ENCODE data around the gene TAF8.

The TAF8 gene

DNA sequence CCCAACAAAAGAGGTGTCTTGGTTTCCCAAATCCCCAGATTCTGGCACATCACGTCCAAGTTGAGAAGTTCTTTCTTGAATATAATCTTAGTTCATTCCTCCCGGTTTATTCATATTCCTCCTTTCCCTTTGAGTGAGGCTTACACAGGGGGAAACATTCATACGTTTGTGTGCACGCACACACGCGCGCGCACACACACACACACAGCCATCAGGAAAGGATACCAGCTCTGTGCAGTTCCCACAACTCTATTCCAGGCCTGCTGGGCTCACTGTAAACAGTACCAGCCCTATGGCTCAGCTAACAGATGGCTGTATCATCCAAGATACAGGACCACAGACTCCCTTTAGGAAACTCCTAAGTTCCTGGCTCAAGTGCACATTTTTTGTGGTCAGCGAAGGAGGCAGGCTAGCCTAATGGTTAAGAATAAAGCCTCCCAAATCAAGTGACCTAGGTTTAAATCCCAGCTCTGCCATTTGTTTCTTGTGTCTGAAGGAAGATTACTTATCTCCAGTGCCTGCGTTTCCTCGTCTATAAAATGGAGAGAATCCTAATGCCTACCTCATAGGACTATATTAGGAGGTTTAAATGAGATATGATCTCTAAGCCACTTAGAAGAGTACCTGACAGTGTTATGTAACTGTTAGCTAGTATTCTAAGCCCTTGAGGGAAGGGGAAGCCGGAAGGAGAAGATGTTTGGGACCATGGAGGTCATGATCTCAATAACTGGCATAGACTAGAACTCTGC is 3.7 kb upstream of the TAF8 start:
- no peaks in the 10 kb centered on the region for H3K27me3 ChIP-seq (ENCODE audit: control insufficient read depth, low read length)
- peaks cover 23% of the 10 kb centered on the region for H3F3A ChIP-seq (ENCODE audit: control insufficient read depth, insufficient read depth)
- no peak for TF ChIP-seq CTCF (IDR thresholded peaks at IDR 0.05; ENCODE audit: low read depth, low read length, poor library complexity, severe bottlenecking)
- no peak for TF ChIP-seq EZH2phosphoT487 (IDR thresholded peaks at IDR 0.05; ENCODE audit: borderline replicate concordance, low read length)
- H3K27ac ChIP-seq (ENCODE audit: low read depth, low read length) = no peak overlapping the region
- H3K36me3 ChIP-seq (ENCODE audit: control insufficient read depth, low read length) = peaks cover under 1% of the 10 kb centered on the region
- H3K4me3 ChIP-seq (ENCODE audit: low read length) = peak overlapping the region; percentile 80
- H3K9me2 ChIP-seq (replicated peaks; ENCODE audit: control insufficient read depth, low read length) = no peaks in the 10 kb centered on the region
- H4K20me1 ChIP-seq (ENCODE audit: control insufficient read depth, insufficient read depth, low read depth, low read length) = no peaks in the 10 kb centered on the region
- no peaks in the 10 kb centered on the region for H3K9me3 ChIP-seq (ENCODE audit: control insufficient read depth, insufficient read depth, low read length)
- peak overlapping the region; percentile 92 for H3K4me2 ChIP-seq (ENCODE audit: low read length)
- H3K4me1 ChIP-seq (ENCODE audit: control insufficient read depth, low read length) = peaks cover 78% of the 10 kb centered on the region
- H3K79me2 ChIP-seq (ENCODE audit: control insufficient read depth, low read length) = peaks cover 41% of the 10 kb centered on the region

DNA sequence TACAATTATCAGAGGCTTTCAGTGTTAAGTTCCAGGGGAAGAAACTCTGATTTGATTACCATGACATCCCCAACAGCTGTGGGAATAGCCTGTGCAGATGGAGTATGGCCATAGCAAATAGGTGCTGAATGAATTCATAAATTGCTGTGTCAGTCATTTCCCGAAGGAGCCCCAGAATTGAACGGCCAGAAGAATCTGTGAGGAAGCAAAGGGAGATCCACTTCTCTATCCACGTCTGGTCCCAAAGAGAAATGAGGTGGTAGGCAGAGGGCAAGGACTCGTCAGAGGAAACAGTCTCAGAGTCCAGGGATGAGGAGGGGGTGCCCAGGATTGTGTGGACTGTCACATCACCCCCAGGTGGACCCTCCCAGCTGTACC is 3.1 kb upstream of the TAF8 start:
- Histone ChIP-seq H3K4me2 (ENCODE audit: low read length) (peak overlapping the region; percentile 92), H3K9me2 (replicated peaks; ENCODE audit: control insufficient read depth, low read length) (no peaks in the 10 kb centered on the region), H3K9me3 (ENCODE audit: control insufficient read depth, insufficient read depth, low read length) (no peaks in the 10 kb centered on the region), H3F3A (ENCODE audit: control insufficient read depth, insufficient read depth) (peaks cover 23% of the 10 kb centered on the region), H3K4me3 (ENCODE audit: low read length) (peak overlapping the region; percentile 80), H3K27me3 (ENCODE audit: control insufficient read depth, low read length) (no peaks in the 10 kb centered on the region), H3K79me2 (ENCODE audit: control insufficient read depth, low read length) (peaks cover 46% of the 10 kb centered on the region), H3K4me1 (ENCODE audit: control insufficient read depth, low read length) (peaks cover 76% of the 10 kb centered on the region), H3K27ac (ENCODE audit: low read depth, low read length) (no peak overlapping the region), H4K20me1 (ENCODE audit: control insufficient read depth, insufficient read depth, low read depth, low read length) (no peaks in the 10 kb centered on the region), H3K36me3 (ENCODE audit: control insufficient read depth, low read length) (peaks cover 6% of the 10 kb centered on the region)
- TF ChIP-seq CTCF (IDR thresholded peaks at IDR 0.05; ENCODE audit: low read depth, low read length, poor library complexity, severe bottlenecking) = no peak
- no peak for TF ChIP-seq EZH2phosphoT487 (IDR thresholded peaks at IDR 0.05; ENCODE audit: borderline replicate concordance, low read length)

DNA sequence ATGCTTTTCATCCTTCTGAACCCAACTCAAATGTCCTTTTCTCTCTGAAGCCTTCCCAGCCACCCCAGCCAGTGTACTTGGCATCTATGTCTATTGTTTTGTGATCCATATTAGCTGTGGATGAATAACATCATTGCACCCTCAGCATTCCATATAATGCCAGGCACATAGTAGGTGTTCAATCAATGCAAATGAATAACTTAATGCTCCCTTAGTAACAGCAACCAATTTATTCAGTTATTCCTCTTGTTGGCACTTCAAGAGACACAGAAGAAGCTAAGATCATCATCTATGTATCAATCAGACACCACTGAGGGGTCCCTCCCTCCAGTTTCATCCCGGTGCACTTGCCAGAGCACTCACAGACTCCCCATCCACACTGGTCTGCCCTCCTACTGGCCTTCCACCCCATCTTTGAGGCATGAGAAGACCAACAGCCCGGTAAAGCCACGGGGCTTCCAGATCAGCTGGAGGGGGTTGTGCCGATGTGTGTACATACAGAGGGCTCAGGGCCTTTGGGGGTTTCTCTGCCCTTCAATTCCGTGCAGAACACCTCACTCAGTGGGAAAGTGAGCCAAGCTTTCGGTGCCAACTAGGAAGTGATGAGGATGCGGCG is 2.4 kb upstream of the TAF8 start:
- H3K4me3 ChIP-seq (ENCODE audit: low read length) = peak overlapping the region; percentile 80
- H3K36me3 ChIP-seq (ENCODE audit: control insufficient read depth, low read length) = peaks cover 12% of the 10 kb centered on the region
- TF ChIP-seq CTCF (IDR thresholded peaks at IDR 0.05; ENCODE audit: low read depth, low read length, poor library complexity, severe bottlenecking) (no peak), EZH2phosphoT487 (IDR thresholded peaks at IDR 0.05; ENCODE audit: borderline replicate concordance, low read length) (no peak)
- H3K9me3 ChIP-seq (ENCODE audit: control insufficient read depth, insufficient read depth, low read length) = no peaks in the 10 kb centered on the region
- H3K79me2 ChIP-seq (ENCODE audit: control insufficient read depth, low read length) = peaks cover 48% of the 10 kb centered on the region
- peaks cover 23% of the 10 kb centered on the region for H3F3A ChIP-seq (ENCODE audit: control insufficient read depth, insufficient read depth)
- no peaks in the 10 kb centered on the region for H4K20me1 ChIP-seq (ENCODE audit: control insufficient read depth, insufficient read depth, low read depth, low read length)
- peak overlapping the region; percentile 92 for H3K4me2 ChIP-seq (ENCODE audit: low read length)
- no peaks in the 10 kb centered on the region for H3K9me2 ChIP-seq (replicated peaks; ENCODE audit: control insufficient read depth, low read length)
- H3K27me3 ChIP-seq (ENCODE audit: control insufficient read depth, low read length) = no peaks in the 10 kb centered on the region
- H3K4me1 ChIP-seq (ENCODE audit: control insufficient read depth, low read length) = peaks cover 72% of the 10 kb centered on the region
- peak overlapping the region; percentile 72 for H3K27ac ChIP-seq (ENCODE audit: low read depth, low read length)

Measured in DOHH2 (cell line).